ENCODE results near the gene TMEM225B. TPM values are rescaled to one million over a fixed set of nuclear protein-coding genes. Genes with fewer than 3 reads are reported as not detected.
"Not testable (repeated sequence)": the region's sequence is repeated elsewhere in the genome, so short reads cannot be mapped to it uniquely, and the experiment has no call there.

Gene TMEM225B
- total RNA-seq, 1 experiment from 2014 or later: not detected

DNA sequence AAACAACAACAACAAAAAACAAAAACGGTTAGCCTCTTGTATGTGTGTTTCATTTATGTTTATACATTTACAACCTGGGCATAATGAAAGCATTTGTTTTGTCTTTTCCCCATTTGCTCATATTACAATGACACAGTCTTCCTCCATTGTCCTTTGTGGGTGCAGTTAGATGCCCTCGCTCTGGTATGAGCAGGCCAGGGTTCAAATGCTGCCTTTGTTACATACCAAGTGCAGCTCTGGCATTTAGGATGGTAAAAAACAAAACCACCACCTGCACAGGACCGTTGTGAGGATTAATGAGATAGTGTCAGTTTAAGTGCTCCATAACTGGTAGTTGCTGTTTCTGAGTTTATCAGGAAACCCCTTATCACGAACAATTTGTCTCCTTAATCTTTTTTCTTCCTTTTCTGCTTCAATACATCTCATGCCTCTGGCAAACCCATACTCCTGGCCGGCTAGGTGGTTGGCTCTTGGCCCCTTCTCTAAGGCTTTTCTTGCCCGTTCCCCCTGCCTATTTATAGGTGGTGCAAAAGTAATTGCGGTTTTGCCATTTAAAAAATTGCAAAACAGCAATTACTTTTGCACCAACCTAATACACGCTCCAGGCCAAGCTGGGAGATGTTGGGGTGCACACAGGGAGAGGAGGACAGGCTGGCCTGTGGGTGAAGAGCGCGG, 18.6 kb upstream of the TMEM225B start:
- Histone ChIP-seq H3K4me3 (ENCODE audit: low read length) (no peak overlapping the region), H3K79me2 (ENCODE audit: low read length) (no peaks in the 10 kb centered on the region), H3K27me3 (ENCODE audit: low read length) (peaks cover 36% of the 10 kb centered on the region), H3K36me3 (ENCODE audit: low read depth, low read length) (no peaks in the 10 kb centered on the region), H2AFZ (ENCODE audit: low read length) (no peak overlapping the region), H3K9me3 (ENCODE audit: low read length) (no peaks in the 10 kb centered on the region), H4K20me1 (ENCODE audit: low read length) (no peaks in the 10 kb centered on the region), H3K4me1 (ENCODE audit: insufficient read depth, low read length) (no peaks in the 10 kb centered on the region), H3K4me2 (ENCODE audit: low read length) (no peak overlapping the region), H3K9me2 (replicated peaks; ENCODE audit: low read length) (no peaks in the 10 kb centered on the region), H3F3A (ENCODE audit: low read length, unreplicated experiment) (no peaks in the 10 kb centered on the region), H3K9ac (ENCODE audit: low read length) (no peak overlapping the region), H3K27ac (ENCODE audit: low read length) (no peak overlapping the region)
- BruUV-seq (replicated peaks): no TSS peak
- ATAC-seq (no peak), DNase-seq (no peak)
- POLR2A ChIA-PET (ENCODE audit: unreplicated experiment): no interaction called here
- intact Hi-C loops (cut with micrococcal nuclease): no loop called here
- CTCF ChIA-PET: no interaction called here
- TF ChIP-seq, protein P1, sequence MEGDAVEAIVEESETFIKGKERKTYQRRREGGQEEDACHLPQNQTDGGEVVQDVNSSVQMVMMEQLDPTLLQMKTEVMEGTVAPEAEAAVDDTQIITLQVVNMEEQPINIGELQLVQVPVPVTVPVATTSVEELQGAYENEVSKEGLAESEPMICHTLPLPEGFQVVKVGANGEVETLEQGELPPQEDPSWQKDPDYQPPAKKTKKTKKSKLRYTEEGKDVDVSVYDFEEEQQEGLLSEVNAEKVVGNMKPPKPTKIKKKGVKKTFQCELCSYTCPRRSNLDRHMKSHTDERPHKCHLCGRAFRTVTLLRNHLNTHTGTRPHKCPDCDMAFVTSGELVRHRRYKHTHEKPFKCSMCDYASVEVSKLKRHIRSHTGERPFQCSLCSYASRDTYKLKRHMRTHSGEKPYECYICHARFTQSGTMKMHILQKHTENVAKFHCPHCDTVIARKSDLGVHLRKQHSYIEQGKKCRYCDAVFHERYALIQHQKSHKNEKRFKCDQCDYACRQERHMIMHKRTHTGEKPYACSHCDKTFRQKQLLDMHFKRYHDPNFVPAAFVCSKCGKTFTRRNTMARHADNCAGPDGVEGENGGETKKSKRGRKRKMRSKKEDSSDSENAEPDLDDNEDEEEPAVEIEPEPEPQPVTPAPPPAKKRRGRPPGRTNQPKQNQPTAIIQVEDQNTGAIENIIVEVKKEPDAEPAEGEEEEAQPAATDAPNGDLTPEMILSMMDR (conservative IDR thresholded peaks at IDR 0.05; ENCODE audit: low read depth, low read length): no peak
- TF ChIP-seq EZH2 (IDR thresholded peaks at IDR 0.05; ENCODE audit: low read length, unreplicated experiment): no peak
- no peak for TF ChIP-seq EZH2phosphoT487 (IDR thresholded peaks at IDR 0.05; ENCODE audit: borderline replicate concordance, low read length)

DNA sequence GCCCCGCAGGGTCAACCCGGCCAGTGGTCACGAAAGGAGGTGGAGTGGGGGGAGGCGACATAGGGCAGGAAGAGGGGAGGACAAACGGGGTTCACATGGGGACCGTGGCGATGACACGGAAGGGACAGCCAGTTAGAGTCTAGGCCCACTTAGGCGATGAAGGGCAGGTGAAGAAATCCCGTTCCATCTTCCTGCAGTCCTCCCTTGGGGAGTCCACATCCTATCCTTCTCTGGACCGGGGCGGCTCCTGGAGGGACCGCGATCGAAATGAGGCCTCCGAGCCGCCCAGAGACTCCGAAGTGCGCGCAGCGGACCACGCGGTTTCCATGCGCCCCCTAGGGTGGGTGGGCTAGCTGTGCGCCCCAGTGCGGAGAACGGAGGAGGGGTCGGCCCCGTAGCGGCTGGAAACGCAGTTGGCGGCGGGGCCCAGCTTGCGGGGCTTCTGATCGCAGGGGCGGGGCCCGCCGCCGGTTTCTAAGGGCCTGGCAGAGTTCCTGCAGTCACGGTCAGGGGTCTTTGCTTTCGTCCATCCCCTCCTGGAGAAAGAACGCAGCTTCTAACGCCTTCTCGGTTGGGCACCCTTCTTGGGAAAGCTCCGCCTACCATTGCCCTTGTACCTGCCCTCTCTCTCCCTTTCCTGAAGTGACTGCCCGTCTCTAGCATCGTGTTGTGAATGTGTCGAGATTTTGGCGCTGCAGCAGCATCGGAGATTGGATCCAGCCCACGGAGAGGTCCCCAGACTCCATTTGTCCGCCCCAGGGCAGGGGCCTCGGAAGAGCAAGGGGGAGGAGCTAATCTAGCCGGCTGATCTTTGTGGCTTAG, 17.9 kb upstream of the TMEM225B start:
- Histone ChIP-seq H4K20me1 (ENCODE audit: low read length) (no peaks in the 10 kb centered on the region), H3K4me3 (ENCODE audit: low read length) (no peak overlapping the region), H2AFZ (ENCODE audit: low read length) (no peak overlapping the region), H3K36me3 (ENCODE audit: low read depth, low read length) (no peaks in the 10 kb centered on the region), H3K4me1 (ENCODE audit: insufficient read depth, low read length) (no peaks in the 10 kb centered on the region), H3K4me2 (ENCODE audit: low read length) (no peak overlapping the region), H3K9me2 (replicated peaks; ENCODE audit: low read length) (no peaks in the 10 kb centered on the region), H3F3A (ENCODE audit: low read length, unreplicated experiment) (no peaks in the 10 kb centered on the region), H3K9me3 (ENCODE audit: low read length) (no peaks in the 10 kb centered on the region), H3K9ac (ENCODE audit: low read length) (no peak overlapping the region), H3K27ac (ENCODE audit: low read length) (no peak overlapping the region), H3K27me3 (ENCODE audit: low read length) (peaks cover 43% of the 10 kb centered on the region), H3K79me2 (ENCODE audit: low read length) (no peaks in the 10 kb centered on the region)
- ChIA-PET CTCF (no interaction called here), POLR2A (ENCODE audit: unreplicated experiment) (no interaction called here)
- DNase-seq (no peak), ATAC-seq (no peak)
- no peak for TF ChIP-seq EZH2 (IDR thresholded peaks at IDR 0.05; ENCODE audit: low read length, unreplicated experiment)
- TF ChIP-seq, protein P1 (conservative IDR thresholded peaks at IDR 0.05; ENCODE audit: low read depth, low read length): no peak
- no peak for TF ChIP-seq EZH2phosphoT487 (IDR thresholded peaks at IDR 0.05; ENCODE audit: borderline replicate concordance, low read length)
- intact Hi-C loops (cut with micrococcal nuclease): no loop called here
- BruUV-seq (replicated peaks): no TSS peak

DNA sequence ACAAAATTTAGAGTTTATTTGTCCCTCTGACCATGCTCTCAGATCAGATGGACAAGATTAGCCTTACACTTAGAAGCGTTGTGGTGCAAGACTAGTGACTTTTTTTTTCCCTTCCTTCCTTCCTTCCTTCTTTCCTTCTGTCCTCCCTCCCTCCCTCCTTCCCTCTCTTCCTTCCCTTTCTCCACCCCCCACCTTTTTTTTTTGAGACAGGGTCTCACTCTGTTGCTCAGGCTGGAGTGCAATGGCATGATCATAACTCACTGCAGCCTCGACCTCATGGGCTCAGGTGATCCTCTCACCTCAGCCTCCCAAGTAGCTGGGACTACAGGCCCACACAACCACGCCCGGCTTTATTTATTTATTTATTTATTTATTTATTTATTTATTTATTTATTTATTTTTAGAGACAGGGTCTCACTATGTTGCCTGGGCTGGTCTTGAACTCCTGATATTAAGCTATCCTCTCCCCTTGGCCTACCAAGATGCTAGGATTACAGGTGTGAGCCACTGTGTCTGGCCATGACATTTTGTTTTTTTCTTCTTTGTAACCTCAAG, 17.2 kb upstream of the TMEM225B start:
- H2AFZ ChIP-seq (ENCODE audit: low read length); H3K4me3 ChIP-seq (ENCODE audit: low read length); ATAC-seq; H3K79me2 ChIP-seq (ENCODE audit: low read length); BruUV-seq (replicated peaks); POLR2A ChIA-PET (ENCODE audit: unreplicated experiment); H3K9me3 ChIP-seq (ENCODE audit: low read length); H3K36me3 ChIP-seq (ENCODE audit: low read depth, low read length); CTCF ChIA-PET; H4K20me1 ChIP-seq (ENCODE audit: low read length); H3K4me1 ChIP-seq (ENCODE audit: insufficient read depth, low read length); H3K9ac ChIP-seq (ENCODE audit: low read length); H3K4me2 ChIP-seq (ENCODE audit: low read length); DNase-seq; intact Hi-C loops (cut with micrococcal nuclease); H3K9me2 ChIP-seq (replicated peaks; ENCODE audit: low read length); H3K27ac ChIP-seq (ENCODE audit: low read length); H3F3A ChIP-seq (ENCODE audit: low read length, unreplicated experiment): not testable (repeated sequence)
- H3K27me3 ChIP-seq (ENCODE audit: low read length): peaks cover 45% of the 10 kb centered on the region

Data from PC-3 (cell line).